Measurements from ENCODE around the gene PHLPP2. TPM values are rescaled to one million over a fixed set of nuclear protein-coding genes. Genes with fewer than 3 reads are reported as not detected.

The PHLPP2 gene
- 8.1 and 16.2 TPM in 2 replicates for total RNA-seq

GRCh38 chr16:71724320-71724751 is at the start of gene PHLPP2:
TSS of gene PHLPP2 (minus strand) at chr16:71724701. CDS start at chr16:71714795, 9,906 bp downstream.

GRCh38 chr16:71626018-71626857 is 98.3 kb downstream of the PHLPP2 start, which contains the start of gene MARVELD3:
TSS of gene MARVELD3 (plus strand) at chr16:71626184. CDS start at chr16:71626230, 46 bp downstream.

Small RNA genes lying within 50 kb of the gene (small RNA-seq; reads per million reads assigned to genes)
- not detected for gene RNU6-208P
- not detected for gene SNORA70D
- 1,614 reads per million, percentile 100 among the genes with 10 or more reads in this experiment for gene SNORD71

Other genes with a start within 250 kb of the PHLPP2 start
- 2.5 and 3.7 TPM in 2 replicates for gene ZNF19, start 235.4 kb downstream of the PHLPP2 start, total RNA-seq
- under 0.01 TPM in 1 of 2 replicates, not detected in the other for gene CHST4, start 198.3 kb downstream of the PHLPP2 start, total RNA-seq
- not detected in 2 replicates for gene TAT, start 147.6 kb downstream of the PHLPP2 start, total RNA-seq
- gene MARVELD3, start 98.5 kb downstream of the PHLPP2 start, total RNA-seq = not detected in 2 replicates
- gene AP1G1, start 84.1 kb upstream of the PHLPP2 start, total RNA-seq = 57.0 and 83.7 TPM in 2 replicates
- 10.8 and 11.0 TPM in 2 replicates for gene ATXN1L, start 121.3 kb upstream of the PHLPP2 start, total RNA-seq
- 2.9 and 3.3 TPM in 2 replicates for gene ZNF821, start 159.5 kb upstream of the PHLPP2 start, total RNA-seq
- 115 and 128 TPM in 2 replicates for gene IST1, start 170.8 kb upstream of the PHLPP2 start, total RNA-seq

All from subcutaneous preadipocyte (primary cell).